ENCODE measurements around the gene EFR3B. TPM values are rescaled to one million over a fixed set of nuclear protein-coding genes. Genes with fewer than 3 reads are reported as not detected.

EFR3B gene
- total RNA-seq, 1 experiment from 2014 or later, result 8.9 TPM

DNA sequence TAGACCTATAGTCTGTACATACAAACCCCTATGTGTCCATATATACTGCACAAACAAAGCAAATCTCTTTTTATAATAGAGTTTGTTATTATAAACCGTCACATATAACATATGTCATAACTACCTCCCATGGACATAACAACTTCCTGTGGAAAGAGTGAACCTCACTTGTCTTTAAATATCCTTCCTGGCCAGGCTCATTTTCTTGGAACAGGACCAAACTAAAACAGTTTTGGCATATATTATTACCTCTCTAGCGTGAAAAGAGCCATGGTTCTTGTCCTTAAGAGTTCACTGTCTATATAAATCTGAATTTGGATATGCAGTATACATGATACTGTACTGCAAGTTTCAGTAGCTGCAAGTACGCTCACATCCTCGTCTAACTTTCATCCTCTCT, 41.8 kb upstream of the EFR3B start:
- Mint-ChIP-seq H3K27me3 (ENCODE audit: low read depth) (no peaks in the 10 kb centered on the region), H3K4me3 (no peak overlapping the region), H3K9me3 (no peaks in the 10 kb centered on the region), H3K4me1 (no peaks in the 10 kb centered on the region), H3K36me3 (no peaks in the 10 kb centered on the region), H3K27ac (no peak overlapping the region)
- DNase-seq (ENCODE audit: low spot score) (no peak), ATAC-seq (no peak)
- TF ChIP-seq ESRRA (CRISPR knock-in tag; IDR thresholded peaks at IDR 0.05; ENCODE audit: borderline replicate concordance) (no peak), ZBTB21 (CRISPR knock-in tag; IDR thresholded peaks at IDR 0.05; ENCODE audit: borderline replicate concordance) (no peak), NFE2L1 (CRISPR knock-in tag; IDR thresholded peaks at IDR 0.05) (no peak), NFYB (CRISPR knock-in tag; conservative IDR thresholded peaks at IDR 0.05; ENCODE audit: low read depth) (no peak), ZNF263 (CRISPR knock-in tag; IDR thresholded peaks at IDR 0.05; ENCODE audit: low read depth) (no peak), PRRX2 (CRISPR knock-in tag; IDR thresholded peaks at IDR 0.05) (no peak), ZNF219 (CRISPR knock-in tag; IDR thresholded peaks at IDR 0.05; ENCODE audit: borderline replicate concordance) (no peak), KAT7 (CRISPR knock-in tag; IDR thresholded peaks at IDR 0.05; ENCODE audit: borderline replicate concordance) (no peak), FOXP1 (CRISPR knock-in tag; IDR thresholded peaks at IDR 0.05; ENCODE audit: borderline replicate concordance) (no peak), SMAD4 (CRISPR knock-in tag; IDR thresholded peaks at IDR 0.05) (no peak)
- TF ChIP-seq, protein P1, sequence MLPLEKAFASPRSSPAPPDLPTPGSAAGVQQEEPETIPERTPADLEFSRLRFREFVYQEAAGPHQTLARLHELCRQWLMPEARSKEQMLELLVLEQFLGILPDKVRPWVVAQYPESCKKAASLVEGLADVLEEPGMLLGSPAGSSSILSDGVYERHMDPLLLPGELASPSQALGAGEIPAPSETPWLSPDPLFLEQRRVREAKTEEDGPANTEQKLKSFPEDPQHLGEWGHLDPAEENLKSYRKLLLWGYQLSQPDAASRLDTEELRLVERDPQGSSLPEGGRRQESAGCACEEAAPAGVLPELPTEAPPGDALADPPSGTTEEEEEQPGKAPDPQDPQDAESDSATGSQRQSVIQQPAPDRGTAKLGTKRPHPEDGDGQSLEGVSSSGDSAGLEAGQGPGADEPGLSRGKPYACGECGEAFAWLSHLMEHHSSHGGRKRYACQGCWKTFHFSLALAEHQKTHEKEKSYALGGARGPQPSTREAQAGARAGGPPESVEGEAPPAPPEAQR (CRISPR knock-in tag; IDR thresholded peaks at IDR 0.05), result no peak
- TF ChIP-seq, protein P2, sequence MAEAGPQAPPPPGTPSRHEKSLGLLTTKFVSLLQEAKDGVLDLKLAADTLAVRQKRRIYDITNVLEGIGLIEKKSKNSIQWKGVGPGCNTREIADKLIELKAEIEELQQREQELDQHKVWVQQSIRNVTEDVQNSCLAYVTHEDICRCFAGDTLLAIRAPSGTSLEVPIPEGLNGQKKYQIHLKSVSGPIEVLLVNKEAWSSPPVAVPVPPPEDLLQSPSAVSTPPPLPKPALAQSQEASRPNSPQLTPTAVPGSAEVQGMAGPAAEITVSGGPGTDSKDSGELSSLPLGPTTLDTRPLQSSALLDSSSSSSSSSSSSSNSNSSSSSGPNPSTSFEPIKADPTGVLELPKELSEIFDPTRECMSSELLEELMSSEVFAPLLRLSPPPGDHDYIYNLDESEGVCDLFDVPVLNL (CRISPR knock-in tag; IDR thresholded peaks at IDR 0.05; ENCODE audit: borderline replicate concordance, low read depth), result no peak
- TF ChIP-seq, protein P3, sequence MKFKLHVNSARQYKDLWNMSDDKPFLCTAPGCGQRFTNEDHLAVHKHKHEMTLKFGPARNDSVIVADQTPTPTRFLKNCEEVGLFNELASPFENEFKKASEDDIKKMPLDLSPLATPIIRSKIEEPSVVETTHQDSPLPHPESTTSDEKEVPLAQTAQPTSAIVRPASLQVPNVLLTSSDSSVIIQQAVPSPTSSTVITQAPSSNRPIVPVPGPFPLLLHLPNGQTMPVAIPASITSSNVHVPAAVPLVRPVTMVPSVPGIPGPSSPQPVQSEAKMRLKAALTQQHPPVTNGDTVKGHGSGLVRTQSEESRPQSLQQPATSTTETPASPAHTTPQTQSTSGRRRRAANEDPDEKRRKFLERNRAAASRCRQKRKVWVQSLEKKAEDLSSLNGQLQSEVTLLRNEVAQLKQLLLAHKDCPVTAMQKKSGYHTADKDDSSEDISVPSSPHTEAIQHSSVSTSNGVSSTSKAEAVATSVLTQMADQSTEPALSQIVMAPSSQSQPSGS (CRISPR knock-in tag; IDR thresholded peaks at IDR 0.05; ENCODE audit: borderline replicate concordance, low read depth), result no peak
- TF ChIP-seq, protein P4, sequence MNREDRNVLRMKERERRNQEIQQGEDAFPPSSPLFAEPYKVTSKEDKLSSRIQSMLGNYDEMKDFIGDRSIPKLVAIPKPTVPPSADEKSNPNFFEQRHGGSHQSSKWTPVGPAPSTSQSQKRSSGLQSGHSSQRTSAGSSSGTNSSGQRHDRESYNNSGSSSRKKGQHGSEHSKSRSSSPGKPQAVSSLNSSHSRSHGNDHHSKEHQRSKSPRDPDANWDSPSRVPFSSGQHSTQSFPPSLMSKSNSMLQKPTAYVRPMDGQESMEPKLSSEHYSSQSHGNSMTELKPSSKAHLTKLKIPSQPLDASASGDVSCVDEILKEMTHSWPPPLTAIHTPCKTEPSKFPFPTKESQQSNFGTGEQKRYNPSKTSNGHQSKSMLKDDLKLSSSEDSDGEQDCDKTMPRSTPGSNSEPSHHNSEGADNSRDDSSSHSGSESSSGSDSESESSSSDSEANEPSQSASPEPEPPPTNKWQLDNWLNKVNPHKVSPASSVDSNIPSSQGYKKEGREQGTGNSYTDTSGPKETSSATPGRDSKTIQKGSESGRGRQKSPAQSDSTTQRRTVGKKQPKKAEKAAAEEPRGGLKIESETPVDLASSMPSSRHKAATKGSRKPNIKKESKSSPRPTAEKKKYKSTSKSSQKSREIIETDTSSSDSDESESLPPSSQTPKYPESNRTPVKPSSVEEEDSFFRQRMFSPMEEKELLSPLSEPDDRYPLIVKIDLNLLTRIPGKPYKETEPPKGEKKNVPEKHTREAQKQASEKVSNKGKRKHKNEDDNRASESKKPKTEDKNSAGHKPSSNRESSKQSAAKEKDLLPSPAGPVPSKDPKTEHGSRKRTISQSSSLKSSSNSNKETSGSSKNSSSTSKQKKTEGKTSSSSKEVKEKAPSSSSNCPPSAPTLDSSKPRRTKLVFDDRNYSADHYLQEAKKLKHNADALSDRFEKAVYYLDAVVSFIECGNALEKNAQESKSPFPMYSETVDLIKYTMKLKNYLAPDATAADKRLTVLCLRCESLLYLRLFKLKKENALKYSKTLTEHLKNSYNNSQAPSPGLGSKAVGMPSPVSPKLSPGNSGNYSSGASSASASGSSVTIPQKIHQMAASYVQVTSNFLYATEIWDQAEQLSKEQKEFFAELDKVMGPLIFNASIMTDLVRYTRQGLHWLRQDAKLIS (CRISPR knock-in tag; IDR thresholded peaks at IDR 0.05; ENCODE audit: borderline replicate concordance), result no peak
- ChIA-PET CTCF (no interaction called here), POLR2A (no interaction called here)

DNA sequence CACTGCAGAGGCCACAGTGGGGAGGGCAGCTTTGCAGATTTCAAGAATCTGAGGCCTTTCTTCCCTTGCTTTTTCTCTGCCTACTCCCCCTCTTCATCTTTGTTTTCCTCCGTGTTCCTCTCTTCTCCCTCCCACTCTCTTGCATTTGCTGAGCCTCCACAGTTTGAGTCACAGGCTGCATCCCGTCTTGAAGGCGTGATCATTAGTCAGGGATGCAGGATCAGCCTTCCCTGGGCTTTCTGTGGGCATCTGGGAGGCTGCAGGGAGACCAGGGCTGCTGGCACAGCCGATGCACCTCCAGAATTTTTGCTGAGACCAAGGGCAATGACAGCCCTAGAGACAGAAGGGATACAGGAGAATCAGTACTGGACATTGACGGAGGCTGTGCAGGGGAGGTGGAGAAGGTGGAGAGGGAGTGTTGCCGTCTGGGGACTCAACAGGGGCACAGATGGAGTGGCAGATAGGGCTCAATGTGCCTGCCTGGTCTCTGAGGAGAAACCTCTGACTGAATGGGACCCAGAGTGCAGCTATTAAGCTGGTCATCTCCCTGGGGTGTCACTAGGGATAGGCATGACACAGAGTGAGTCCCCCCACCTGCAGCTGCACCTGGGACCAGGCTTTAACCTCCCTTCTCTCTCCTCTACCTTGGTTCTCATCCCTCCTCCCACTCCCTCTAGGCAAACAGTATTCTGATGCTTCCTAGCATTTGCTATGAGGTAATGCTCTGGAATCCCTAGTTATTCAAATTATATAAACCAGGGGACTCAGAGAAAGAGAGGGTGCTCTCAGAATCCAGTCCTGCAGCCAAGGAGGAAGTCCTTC, 41.2 kb upstream of the EFR3B start:
- DNase-seq (ENCODE audit: low spot score), result no peak
- no peaks in the 10 kb centered on the region for H3K4me1 Mint-ChIP-seq
- no peak overlapping the region for H3K4me3 Mint-ChIP-seq
- POLR2A ChIA-PET, result no interaction called here
- TF ChIP-seq GRHL2 (CRISPR knock-in tag; IDR thresholded peaks at IDR 0.05; ENCODE audit: insufficient replicate concordance, severe bottlenecking) (no peak), NR2C2 (CRISPR knock-in tag; IDR thresholded peaks at IDR 0.05) (no peak), TEAD1 (CRISPR knock-in tag; IDR thresholded peaks at IDR 0.05) (no peak), NFE2L1 (CRISPR knock-in tag; IDR thresholded peaks at IDR 0.05) (no peak), SMAD3 (CRISPR knock-in tag; IDR thresholded peaks at IDR 0.05; ENCODE audit: borderline replicate concordance) (no peak), TP53 (CRISPR knock-in tag; IDR thresholded peaks at IDR 0.05) (no peak), CREB1 (CRISPR knock-in tag; IDR thresholded peaks at IDR 0.05) (no peak)
- TF ChIP-seq, protein P5, sequence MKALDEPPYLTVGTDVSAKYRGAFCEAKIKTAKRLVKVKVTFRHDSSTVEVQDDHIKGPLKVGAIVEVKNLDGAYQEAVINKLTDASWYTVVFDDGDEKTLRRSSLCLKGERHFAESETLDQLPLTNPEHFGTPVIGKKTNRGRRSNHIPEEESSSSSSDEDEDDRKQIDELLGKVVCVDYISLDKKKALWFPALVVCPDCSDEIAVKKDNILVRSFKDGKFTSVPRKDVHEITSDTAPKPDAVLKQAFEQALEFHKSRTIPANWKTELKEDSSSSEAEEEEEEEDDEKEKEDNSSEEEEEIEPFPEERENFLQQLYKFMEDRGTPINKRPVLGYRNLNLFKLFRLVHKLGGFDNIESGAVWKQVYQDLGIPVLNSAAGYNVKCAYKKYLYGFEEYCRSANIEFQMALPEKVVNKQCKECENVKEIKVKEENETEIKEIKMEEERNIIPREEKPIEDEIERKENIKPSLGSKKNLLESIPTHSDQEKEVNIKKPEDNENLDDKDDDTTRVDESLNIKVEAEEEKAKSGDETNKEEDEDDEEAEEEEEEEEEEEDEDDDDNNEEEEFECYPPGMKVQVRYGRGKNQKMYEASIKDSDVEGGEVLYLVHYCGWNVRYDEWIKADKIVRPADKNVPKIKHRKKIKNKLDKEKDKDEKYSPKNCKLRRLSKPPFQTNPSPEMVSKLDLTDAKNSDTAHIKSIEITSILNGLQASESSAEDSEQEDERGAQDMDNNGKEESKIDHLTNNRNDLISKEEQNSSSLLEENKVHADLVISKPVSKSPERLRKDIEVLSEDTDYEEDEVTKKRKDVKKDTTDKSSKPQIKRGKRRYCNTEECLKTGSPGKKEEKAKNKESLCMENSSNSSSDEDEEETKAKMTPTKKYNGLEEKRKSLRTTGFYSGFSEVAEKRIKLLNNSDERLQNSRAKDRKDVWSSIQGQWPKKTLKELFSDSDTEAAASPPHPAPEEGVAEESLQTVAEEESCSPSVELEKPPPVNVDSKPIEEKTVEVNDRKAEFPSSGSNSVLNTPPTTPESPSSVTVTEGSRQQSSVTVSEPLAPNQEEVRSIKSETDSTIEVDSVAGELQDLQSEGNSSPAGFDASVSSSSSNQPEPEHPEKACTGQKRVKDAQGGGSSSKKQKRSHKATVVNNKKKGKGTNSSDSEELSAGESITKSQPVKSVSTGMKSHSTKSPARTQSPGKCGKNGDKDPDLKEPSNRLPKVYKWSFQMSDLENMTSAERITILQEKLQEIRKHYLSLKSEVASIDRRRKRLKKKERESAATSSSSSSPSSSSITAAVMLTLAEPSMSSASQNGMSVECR (CRISPR knock-in tag; IDR thresholded peaks at IDR 0.05; ENCODE audit: borderline replicate concordance), result no peak
- H3K27ac Mint-ChIP-seq, result no peak overlapping the region
- H3K27me3 Mint-ChIP-seq (ENCODE audit: low read depth), result no peaks in the 10 kb centered on the region
- no peak for ATAC-seq
- CTCF ChIA-PET, result no interaction called here
- no peaks in the 10 kb centered on the region for H3K36me3 Mint-ChIP-seq
- H3K9me3 Mint-ChIP-seq, result no peaks in the 10 kb centered on the region

Data from WTC11 (cell line).